MCF 10A (cell line): Measurements from ENCODE around the gene ZNF687. TPM values are rescaled to one million over a fixed set of nuclear protein-coding genes. Genes with fewer than 3 reads are reported as not detected.

Source experiments
- Bru-seq: library from RNA; stranded (reverse); fragments of 400-500 nt; gene quantifications from one replicate; lab custom pipeline; 2021; lab: Mats Ljungman, UMichigan
- BruChase-seq, 2 experiments: library from RNA; stranded (reverse); fragments of 400-500 nt; gene quantifications; one replicate each; lab custom pipeline; 2021; lab: Mats Ljungman, UMichigan
- BruUV-seq: library from RNA; stranded (reverse); fragments of 400-500 nt; replicated peaks from 2 replicates; lab custom pipeline; 2021; lab: Mats Ljungman, UMichigan
- CTCF ChIA-PET: fragments of 300-600 bp; sonication (Branson Sonifier 250); formaldehyde crosslinking; extraction: SDS; loops from one replicate; lab custom pipeline; 2021; ENCODE audit warnings: antibody characterized with exemption, inconsistent platforms; lab: Yijun Ruan, JAX
- POLR2A ChIA-PET: fragments of 300-600, 350-650 bp; sonication (Branson Sonifier 250); formaldehyde crosslinking; extraction: SDS; loops from one replicate; lab custom pipeline; 2020; ENCODE audit warnings: antibody characterized with exemption, inconsistent platforms; lab: Yijun Ruan, JAX
- DNase-seq: peaks from one replicate; pipeline ENCODE4 v3.0.0-alpha.2; 2018; ENCODE audit not compliant: unreplicated experiment
- H3K27ac Mint-ChIP-seq: one replicate; pipeline ENCODE4 v1.8.0; 2022; ENCODE audit warnings: mild to moderate bottlenecking, low read depth, mixed read lengths; ENCODE audit not compliant: unreplicated experiment
- H3K27me3 Mint-ChIP-seq: one replicate; pipeline ENCODE4 v1.8.0; 2022; ENCODE audit warnings: mixed read lengths; ENCODE audit not compliant: insufficient read depth, unreplicated experiment
- H3K36me3 Mint-ChIP-seq: one replicate; pipeline ENCODE4 v1.8.0; 2022; ENCODE audit warnings: mild to moderate bottlenecking, moderate library complexity, mixed read lengths; ENCODE audit not compliant: insufficient read depth, unreplicated experiment
- H3K4me1 Mint-ChIP-seq: one replicate; pipeline ENCODE4 v1.8.0; 2022; ENCODE audit warnings: mixed read lengths; ENCODE audit not compliant: insufficient read depth, unreplicated experiment
- H3K4me3 Mint-ChIP-seq: one replicate; pipeline ENCODE4 v1.8.0; 2022; ENCODE audit warnings: mild to moderate bottlenecking, moderate library complexity, mixed read lengths; ENCODE audit not compliant: unreplicated experiment
- H3K9me3 Mint-ChIP-seq: one replicate; pipeline ENCODE4 v1.8.0; 2022; ENCODE audit warnings: mixed read lengths; ENCODE audit not compliant: unreplicated experiment
- CTCF ChIP-seq: fragments of 200-600 bp; IDR thresholded peaks from one replicate; pipeline ENCODE4 v1.8.0; 2022; ENCODE audit warnings: antibody characterized with exemption, mild to moderate bottlenecking; ENCODE audit not compliant: unreplicated experiment
- intact Hi-C: fragments of 100-400 bp; cut with micrococcal nuclease; formaldehyde crosslinking; loops from 2 replicates; pipeline ENCODE4 v1.14.1; 2022
- long read RNA-seq: library from polyadenylated mRNA; stranded (forward); transcript quantifications from one replicate; pipeline ENCODE4 v2.0.0, GENCODE V29; 2022
- total RNA-seq: library from RNA; stranded (reverse); gene quantifications from 2 replicates; pipeline ENCODE4 v1.2.3, GENCODE V29; 2022

ZNF687 gene
- 26.3 and 27.5 TPM in 2 replicates for total RNA-seq
- Bru-seq, nascent RNA = percentile 72 among the genes with signal in this experiment
- BruChase-seq, experiment 1, labeled RNA remaining after a 6-hour chase = percentile 69 among the genes with signal in this experiment
- BruChase-seq, experiment 2, labeled RNA remaining after a 2-hour chase = percentile 80 among the genes with signal in this experiment
- long read RNA-seq, partial matches to known transcripts = 4 of 8 reads
- long read RNA-seq, other reads (novel, unspliced or antisense) = 4 of 8 reads

GRCh38 chr1:151281969-151282882, at the start of gene ZNF687:
TSS of gene ZNF687 (plus strand) at chr1:151282299. CDS start at chr1:151286292, 3,993 bp downstream.
- no TSS peak for BruUV-seq
- Mint-ChIP-seq H3K36me3 (peaks cover 42% of the 10 kb centered on the region), H3K9me3 (no peaks in the 10 kb centered on the region)

GRCh38 chr1:151235235-151235634, 46.9 kb upstream of the ZNF687 start:
- CTCF ChIA-PET = interaction anchor here (0.8 to 13.9 kb wide), 2 partner anchors 15 to 60 kb away, joined by 3 to 122 read pairs; partner anchors contain the start of genes PSMD4 and TMOD4
- H3K4me1 Mint-ChIP-seq = peaks cover 12% of the 10 kb centered on the region
- H3K9me3 Mint-ChIP-seq = no peaks in the 10 kb centered on the region
- peaks cover 100% of the 10 kb centered on the region for H3K36me3 Mint-ChIP-seq
- no peak overlapping the region for H3K27ac Mint-ChIP-seq
- H3K4me3 Mint-ChIP-seq = no peak overlapping the region
- BruUV-seq = no TSS peak
- POLR2A ChIA-PET = interaction anchor here (0.7 to 1.2 kb wide), 3 partner anchors 10 to 132 kb away, joined by 3 to 4 read pairs (median 3); no protein-coding TSS in a partner anchor
- H3K27me3 Mint-ChIP-seq = no peaks in the 10 kb centered on the region
- DNase-seq = no peak
- TF ChIP-seq CTCF = no peak
- intact Hi-C loops = loop anchor here (5.0 kb wide), 1 partner anchor 33 kb away; no protein-coding TSS in a partner anchor

More at GRCh38 chr1:151281969-151282882, at the start of gene ZNF687:
- TF ChIP-seq CTCF = no peak
- Mint-ChIP-seq H3K27ac (peak within 1 kb of the TSS; percentile 99), H3K4me3 (peak within 1 kb of the TSS; percentile 97), H3K4me1 (peaks cover 19% of the 10 kb centered on the region), H3K27me3 (peaks cover 9% of the 10 kb centered on the region)
- ChIA-PET POLR2A (interaction anchor here (0.7 to 4.5 kb wide), 55 partner anchors 9 to 1238 kb away, joined by 3 to 83 read pairs (median 4); partner anchors contain the start of genes LYSMD1, MINDY1, PI4KB and PIP5K1A), CTCF (interaction anchor here (0.6 to 3.3 kb wide), 21 partner anchors 10 to 482 kb away, joined by 3 to 26 read pairs (median 5); partner anchors contain the start of gene PI4KB)
- intact Hi-C loops = loop anchor here (1.0 to 5.0 kb wide), 4 partner anchors 27 to 117 kb away; partner anchors contain the start of genes PI4KB, PSMB4 and PSMD4
- peak; percentile 100 for DNase-seq

GRCh38 chr1:151237678-151238466, 44.2 kb upstream of the ZNF687 start:
- no TSS peak for BruUV-seq
- H3K27me3 Mint-ChIP-seq = no peaks in the 10 kb centered on the region

More at GRCh38 chr1:151237678-151238466, 44.2 kb upstream of the ZNF687 start:
- H3K9me3 Mint-ChIP-seq = no peaks in the 10 kb centered on the region
- peak overlapping the region; percentile 29 for H3K27ac Mint-ChIP-seq
- peaks cover 12% of the 10 kb centered on the region for H3K4me1 Mint-ChIP-seq
- CTCF ChIA-PET = interaction anchor here (0.8 to 13.9 kb wide), 3 partner anchors 12 to 27 kb away, joined by 3 to 122 read pairs (median 6); partner anchors contain the start of gene PSMD4
- no peak for TF ChIP-seq CTCF
- intact Hi-C loops = loop anchor here (5.0 kb wide), 1 partner anchor 36 kb away; no protein-coding TSS in a partner anchor
- no peak overlapping the region for H3K4me3 Mint-ChIP-seq
- POLR2A ChIA-PET = interaction anchor here (0.6 to 1.9 kb wide), 10 partner anchors 10 to 152 kb away, joined by 3 to 7 read pairs (median 4); partner anchors contain the start of genes PIP5K1A and PSMD4
- no peak for DNase-seq
- H3K36me3 Mint-ChIP-seq = peaks cover 100% of the 10 kb centered on the region
